ENCODE results near the gene TRIM40. TPM values are rescaled to one million over a fixed set of nuclear protein-coding genes. Genes with fewer than 3 reads are reported as not detected.

TRIM40 gene
- total RNA-seq, 1 experiment from 2014 or later = not detected

DNA sequence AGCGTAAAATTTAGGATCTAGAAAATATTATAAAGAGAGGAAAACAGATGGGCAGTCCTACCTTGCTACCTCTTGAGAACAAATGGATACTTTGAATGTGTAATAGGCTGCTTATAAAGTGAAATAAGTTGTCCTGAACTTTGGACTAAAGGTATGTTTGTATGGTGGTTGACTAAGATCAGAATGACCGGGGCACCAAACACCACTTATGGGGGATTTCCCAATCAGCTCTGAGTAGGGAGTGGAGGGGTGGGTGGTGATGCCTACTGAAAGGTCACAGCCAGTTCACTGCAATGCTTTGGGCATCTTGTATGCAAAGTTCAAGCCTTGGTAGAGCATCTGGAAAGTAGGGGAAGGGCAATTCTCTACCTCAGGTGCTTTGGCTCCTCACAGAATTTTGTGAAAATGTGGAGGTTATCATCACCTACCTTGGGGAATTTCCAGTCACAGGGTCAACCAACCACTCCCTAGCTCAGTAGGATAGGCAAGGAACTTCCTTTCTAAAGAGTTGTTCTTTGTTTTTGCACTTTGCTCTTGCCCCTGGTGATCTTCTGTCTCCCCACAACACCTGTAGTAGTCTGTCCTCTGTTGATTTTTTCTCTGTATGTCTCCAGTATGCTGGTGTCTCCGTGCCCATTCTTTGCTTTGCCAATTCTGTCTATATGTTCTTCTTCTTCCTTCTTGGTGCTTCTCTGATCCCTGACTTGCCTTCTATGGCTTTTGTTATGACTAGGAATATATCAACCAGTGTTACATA lies 22.8 kb upstream of the TRIM40 start, which contains the start of gene TRIM31:
TRIM31 (minus strand) TSS at position 88 of the 757 bp plus-strand sequence. CDS start 285 bp downstream, outside the sequence.
- CTCF ChIA-PET = no interaction called here
- H3K27ac ChIP-seq (ENCODE audit: low read length) = no peak within 1 kb of the TSS
- peaks cover 16% of the 10 kb centered on the region for H3K27me3 ChIP-seq (ENCODE audit: control insufficient read depth, insufficient read depth, low read length)
- intact Hi-C loops (cut with micrococcal nuclease; ENCODE audit: unreplicated experiment) = no loop called here
- TF ChIP-seq POLR2AphosphoS5 (IDR thresholded peaks at IDR 0.05; ENCODE audit: low read depth, low read length) (no peak), TCF7L2 (IDR thresholded peaks at IDR 0.05; ENCODE audit: low read depth, low read length) (no peak), SIN3A (IDR thresholded peaks at IDR 0.05; ENCODE audit: borderline replicate concordance, insufficient read depth, low read depth, low read length) (no peak)
- TF ChIP-seq, protein P1, sequence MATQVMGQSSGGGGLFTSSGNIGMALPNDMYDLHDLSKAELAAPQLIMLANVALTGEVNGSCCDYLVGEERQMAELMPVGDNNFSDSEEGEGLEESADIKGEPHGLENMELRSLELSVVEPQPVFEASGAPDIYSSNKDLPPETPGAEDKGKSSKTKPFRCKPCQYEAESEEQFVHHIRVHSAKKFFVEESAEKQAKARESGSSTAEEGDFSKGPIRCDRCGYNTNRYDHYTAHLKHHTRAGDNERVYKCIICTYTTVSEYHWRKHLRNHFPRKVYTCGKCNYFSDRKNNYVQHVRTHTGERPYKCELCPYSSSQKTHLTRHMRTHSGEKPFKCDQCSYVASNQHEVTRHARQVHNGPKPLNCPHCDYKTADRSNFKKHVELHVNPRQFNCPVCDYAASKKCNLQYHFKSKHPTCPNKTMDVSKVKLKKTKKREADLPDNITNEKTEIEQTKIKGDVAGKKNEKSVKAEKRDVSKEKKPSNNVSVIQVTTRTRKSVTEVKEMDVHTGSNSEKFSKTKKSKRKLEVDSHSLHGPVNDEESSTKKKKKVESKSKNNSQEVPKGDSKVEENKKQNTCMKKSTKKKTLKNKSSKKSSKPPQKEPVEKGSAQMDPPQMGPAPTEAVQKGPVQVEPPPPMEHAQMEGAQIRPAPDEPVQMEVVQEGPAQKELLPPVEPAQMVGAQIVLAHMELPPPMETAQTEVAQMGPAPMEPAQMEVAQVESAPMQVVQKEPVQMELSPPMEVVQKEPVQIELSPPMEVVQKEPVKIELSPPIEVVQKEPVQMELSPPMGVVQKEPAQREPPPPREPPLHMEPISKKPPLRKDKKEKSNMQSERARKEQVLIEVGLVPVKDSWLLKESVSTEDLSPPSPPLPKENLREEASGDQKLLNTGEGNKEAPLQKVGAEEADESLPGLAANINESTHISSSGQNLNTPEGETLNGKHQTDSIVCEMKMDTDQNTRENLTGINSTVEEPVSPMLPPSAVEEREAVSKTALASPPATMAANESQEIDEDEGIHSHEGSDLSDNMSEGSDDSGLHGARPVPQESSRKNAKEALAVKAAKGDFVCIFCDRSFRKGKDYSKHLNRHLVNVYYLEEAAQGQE (IDR thresholded peaks at IDR 0.05; ENCODE audit: insufficient read depth in 1 of 2, low read depth in 2 of 2, low read length in 1 of 2) = no peak
- TF ChIP-seq, protein P2, sequence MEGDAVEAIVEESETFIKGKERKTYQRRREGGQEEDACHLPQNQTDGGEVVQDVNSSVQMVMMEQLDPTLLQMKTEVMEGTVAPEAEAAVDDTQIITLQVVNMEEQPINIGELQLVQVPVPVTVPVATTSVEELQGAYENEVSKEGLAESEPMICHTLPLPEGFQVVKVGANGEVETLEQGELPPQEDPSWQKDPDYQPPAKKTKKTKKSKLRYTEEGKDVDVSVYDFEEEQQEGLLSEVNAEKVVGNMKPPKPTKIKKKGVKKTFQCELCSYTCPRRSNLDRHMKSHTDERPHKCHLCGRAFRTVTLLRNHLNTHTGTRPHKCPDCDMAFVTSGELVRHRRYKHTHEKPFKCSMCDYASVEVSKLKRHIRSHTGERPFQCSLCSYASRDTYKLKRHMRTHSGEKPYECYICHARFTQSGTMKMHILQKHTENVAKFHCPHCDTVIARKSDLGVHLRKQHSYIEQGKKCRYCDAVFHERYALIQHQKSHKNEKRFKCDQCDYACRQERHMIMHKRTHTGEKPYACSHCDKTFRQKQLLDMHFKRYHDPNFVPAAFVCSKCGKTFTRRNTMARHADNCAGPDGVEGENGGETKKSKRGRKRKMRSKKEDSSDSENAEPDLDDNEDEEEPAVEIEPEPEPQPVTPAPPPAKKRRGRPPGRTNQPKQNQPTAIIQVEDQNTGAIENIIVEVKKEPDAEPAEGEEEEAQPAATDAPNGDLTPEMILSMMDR (IDR thresholded peaks at IDR 0.05) = no peak
- in situ Hi-C loops (cut with HindIII; ENCODE audit: low pct_unique_long_range_greater_than_20kb, low sequenced_read_pairs) = no loop called here
- no peaks in the 10 kb centered on the region for H3K36me3 ChIP-seq (ENCODE audit: control insufficient read depth, insufficient read depth, low read length)
- no peak within 1 kb of the TSS for H3K4me3 ChIP-seq (ENCODE audit: low read depth in 2 of 2, low read length in 2 of 2)
- BruUV-seq (replicated peaks) = no TSS peak
- POLR2A ChIA-PET = no interaction called here
- H3K9me3 ChIP-seq (ENCODE audit: control insufficient read depth, insufficient read depth, low read depth, low read length) = no peaks in the 10 kb centered on the region
- ATAC-seq (no peak), DNase-seq (ENCODE audit: low read depth, low spot score) (no peak)
- H3K4me1 ChIP-seq (ENCODE audit: control insufficient read depth, insufficient read depth, low read length) = no peaks in the 10 kb centered on the region

DNA sequence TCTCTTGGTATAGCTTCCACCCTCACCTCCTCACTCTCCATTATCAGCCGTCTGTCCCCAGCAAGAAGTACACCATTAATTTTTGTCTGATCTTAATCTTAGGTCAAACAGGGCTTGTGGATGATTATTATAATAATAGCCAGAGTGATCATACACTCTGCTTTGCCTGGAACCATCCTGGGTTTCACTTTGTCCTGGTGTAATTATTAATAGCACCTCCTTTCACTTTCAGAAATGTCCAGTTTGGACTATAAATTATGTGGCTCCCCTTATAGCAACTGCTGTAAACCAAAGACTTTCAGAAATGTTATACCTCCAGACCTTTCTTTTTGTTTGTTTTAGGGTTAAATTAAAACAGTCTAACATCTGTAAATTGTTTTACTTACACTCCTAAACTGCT lies 22.1 kb upstream of the TRIM40 start:
- no peak overlapping the region for H3K4me3 ChIP-seq (ENCODE audit: low read depth in 2 of 2, low read length in 2 of 2)
- no TSS peak for BruUV-seq (replicated peaks)
- intact Hi-C loops (cut with micrococcal nuclease; ENCODE audit: unreplicated experiment) (no loop called here), in situ Hi-C loops (cut with HindIII; ENCODE audit: low pct_unique_long_range_greater_than_20kb, low sequenced_read_pairs) (no loop called here)
- no peaks in the 10 kb centered on the region for H3K36me3 ChIP-seq (ENCODE audit: control insufficient read depth, insufficient read depth, low read length)
- ATAC-seq (no peak), DNase-seq (ENCODE audit: low read depth, low spot score) (no peak)
- ChIA-PET POLR2A (no interaction called here), CTCF (no interaction called here)
- no peak overlapping the region for H3K27ac ChIP-seq (ENCODE audit: low read length)
- no peaks in the 10 kb centered on the region for H3K9me3 ChIP-seq (ENCODE audit: control insufficient read depth, insufficient read depth, low read depth, low read length)
- H3K27me3 ChIP-seq (ENCODE audit: control insufficient read depth, insufficient read depth, low read length) = peaks cover 16% of the 10 kb centered on the region
- H3K4me1 ChIP-seq (ENCODE audit: control insufficient read depth, insufficient read depth, low read length) = no peaks in the 10 kb centered on the region
- TF ChIP-seq, protein P1 (IDR thresholded peaks at IDR 0.05; ENCODE audit: insufficient read depth in 1 of 2, low read depth in 2 of 2, low read length in 1 of 2) = no peak
- TF ChIP-seq TCF7L2 (IDR thresholded peaks at IDR 0.05; ENCODE audit: low read depth, low read length) = no peak
- TF ChIP-seq, protein P2 (IDR thresholded peaks at IDR 0.05) = no peak
- TF ChIP-seq SIN3A (IDR thresholded peaks at IDR 0.05; ENCODE audit: borderline replicate concordance, insufficient read depth, low read depth, low read length) = no peak
- TF ChIP-seq POLR2AphosphoS5 (IDR thresholded peaks at IDR 0.05; ENCODE audit: low read depth, low read length) = no peak

Data from Panc1 (cell line).